SH-SY5Y (cell line): ENCODE results near the gene PRR15L.

Experiments
- GATA2 ChIP-seq: IDR thresholded peaks from 2 replicates; pipeline ENCODE4 v1.6.1; 2011; ENCODE audit warnings: mild to moderate bottlenecking, low read depth, low read length
- GATA3 ChIP-seq: IDR thresholded peaks from 2 replicates; pipeline ENCODE4 v1.6.1; 2011; ENCODE audit warnings: low read depth, mild to moderate bottlenecking, low read length, moderate library complexity

GRCh38 chr17:47905221-47905733 is 52.4 kb downstream of the PRR15L start:
- no peak for TF ChIP-seq GATA3
- TF ChIP-seq GATA2: no peak
